Measurements from ENCODE around the gene PDE10A. TPM values are rescaled to one million over a fixed set of nuclear protein-coding genes. Genes with fewer than 3 reads are reported as not detected.

Gene PDE10A
- total RNA-seq, 1 donor from 2014 or later, result 17.3 TPM

GRCh38 chr6:165588515-165588914, 74.5 kb downstream of the PDE10A start:
- Histone ChIP-seq H3K4me1 (peaks cover 12% of the 10 kb centered on the region), H3K9me3 (ENCODE audit: low read depth) (peaks cover 4% of the 10 kb centered on the region), H3K9ac (no peak overlapping the region), H4K20me1 (ENCODE audit: low read depth) (no peaks in the 10 kb centered on the region), H3K79me2 (ENCODE audit: low read depth) (no peaks in the 10 kb centered on the region), H3K36me3 (no peaks in the 10 kb centered on the region), H3K27me3 (no peaks in the 10 kb centered on the region), H3K4me2 (no peak overlapping the region), H3K27ac (no peak overlapping the region), H3K4me3 (no peak overlapping the region), H3F3A (ENCODE audit: low read depth) (no peaks in the 10 kb centered on the region), H2AFZ (replicated peaks) (no peak overlapping the region)
- peaks cover 33% of the 10 kb centered on the region for H3K9me3 Mint-ChIP-seq
- no peak for DNase-seq (ENCODE audit: low spot score)
- H3K27me3 Mint-ChIP-seq (ENCODE audit: insufficient read depth, low read depth), result peaks cover 2% of the 10 kb centered on the region
- H3K4me3 Mint-ChIP-seq, result no peak overlapping the region
- H3K4me1 Mint-ChIP-seq, result peaks cover 3% of the 10 kb centered on the region
- TF ChIP-seq CTCF (IDR thresholded peaks at IDR 0.05), result no peak
- TF ChIP-seq EZH2phosphoT487 (IDR thresholded peaks at IDR 0.05), result no peak
- TF ChIP-seq EZH2 (IDR thresholded peaks at IDR 0.05), result no peak
- H3K27ac Mint-ChIP-seq, result no peak overlapping the region
- peaks cover 25% of the 10 kb centered on the region for H3K36me3 Mint-ChIP-seq

- no peak overlapping the region for H3K4me3 Mint-ChIP-seq
- peaks cover 4% of the 10 kb centered on the region for H3K9me3 ChIP-seq (ENCODE audit: low read depth)
- no peaks in the 10 kb centered on the region for H3K36me3 ChIP-seq
- peaks cover 3% of the 10 kb centered on the region for H3K4me1 Mint-ChIP-seq
- H3K4me1 ChIP-seq, result peaks cover 15% of the 10 kb centered on the region
- no peak overlapping the region for H2AFZ ChIP-seq (replicated peaks)
- H3K9me3 Mint-ChIP-seq, result peaks cover 21% of the 10 kb centered on the region
- H3K79me2 ChIP-seq (ENCODE audit: low read depth), result no peaks in the 10 kb centered on the region
- H3K9ac ChIP-seq, result no peak overlapping the region
- H4K20me1 ChIP-seq (ENCODE audit: low read depth), result no peaks in the 10 kb centered on the region
- no peaks in the 10 kb centered on the region for H3F3A ChIP-seq (ENCODE audit: low read depth)
- no peak for DNase-seq (ENCODE audit: low spot score)
- H3K27ac ChIP-seq, result no peak overlapping the region
- H3K4me3 ChIP-seq, result no peak overlapping the region
- peaks cover 2% of the 10 kb centered on the region for H3K27me3 Mint-ChIP-seq (ENCODE audit: insufficient read depth, low read depth)
- no peak overlapping the region for H3K4me2 ChIP-seq
- TF ChIP-seq EZH2phosphoT487 (IDR thresholded peaks at IDR 0.05) (no peak), EZH2 (IDR thresholded peaks at IDR 0.05) (no peak), CTCF (IDR thresholded peaks at IDR 0.05) (no peak)
- no peaks in the 10 kb centered on the region for H3K27me3 ChIP-seq
- no peak overlapping the region for H3K27ac Mint-ChIP-seq
- H3K36me3 Mint-ChIP-seq, result peaks cover 19% of the 10 kb centered on the region
Measured at GRCh38 chr6:165587206-165587605, 75.8 kb downstream of the PDE10A start.

- no peak overlapping the region for H3K27ac Mint-ChIP-seq
- Histone ChIP-seq H3K4me3 (no peak overlapping the region), H3K9ac (no peak overlapping the region), H3F3A (ENCODE audit: low read depth) (no peaks in the 10 kb centered on the region), H3K36me3 (no peaks in the 10 kb centered on the region), H3K79me2 (ENCODE audit: low read depth) (no peaks in the 10 kb centered on the region), H2AFZ (replicated peaks) (no peak overlapping the region), H3K4me2 (no peak overlapping the region), H3K27me3 (no peaks in the 10 kb centered on the region), H4K20me1 (ENCODE audit: low read depth) (no peaks in the 10 kb centered on the region), H3K9me3 (ENCODE audit: low read depth) (peaks cover 2% of the 10 kb centered on the region), H3K27ac (no peak overlapping the region), H3K4me1 (peaks cover 15% of the 10 kb centered on the region)
- H3K27me3 Mint-ChIP-seq (ENCODE audit: insufficient read depth, low read depth), result peaks cover 2% of the 10 kb centered on the region
- DNase-seq (ENCODE audit: low spot score), result no peak
- H3K9me3 Mint-ChIP-seq, result peaks cover 18% of the 10 kb centered on the region
- H3K36me3 Mint-ChIP-seq, result peaks cover 19% of the 10 kb centered on the region
- H3K4me1 Mint-ChIP-seq, result peaks cover 3% of the 10 kb centered on the region
- H3K4me3 Mint-ChIP-seq, result no peak overlapping the region
- TF ChIP-seq EZH2 (IDR thresholded peaks at IDR 0.05) (no peak), EZH2phosphoT487 (IDR thresholded peaks at IDR 0.05) (no peak), CTCF (IDR thresholded peaks at IDR 0.05) (no peak)
Measured at GRCh38 chr6:165586706-165587105, 76.3 kb downstream of the PDE10A start.

Data from neural progenitor cell (in vitro differentiated cells).